ENCODE results near the gene HDAC1.
"Not testable (repeated sequence)": the region's sequence is repeated elsewhere in the genome, so short reads cannot be mapped to it uniquely, and the experiment has no call there.

HDAC1 gene

DNA sequence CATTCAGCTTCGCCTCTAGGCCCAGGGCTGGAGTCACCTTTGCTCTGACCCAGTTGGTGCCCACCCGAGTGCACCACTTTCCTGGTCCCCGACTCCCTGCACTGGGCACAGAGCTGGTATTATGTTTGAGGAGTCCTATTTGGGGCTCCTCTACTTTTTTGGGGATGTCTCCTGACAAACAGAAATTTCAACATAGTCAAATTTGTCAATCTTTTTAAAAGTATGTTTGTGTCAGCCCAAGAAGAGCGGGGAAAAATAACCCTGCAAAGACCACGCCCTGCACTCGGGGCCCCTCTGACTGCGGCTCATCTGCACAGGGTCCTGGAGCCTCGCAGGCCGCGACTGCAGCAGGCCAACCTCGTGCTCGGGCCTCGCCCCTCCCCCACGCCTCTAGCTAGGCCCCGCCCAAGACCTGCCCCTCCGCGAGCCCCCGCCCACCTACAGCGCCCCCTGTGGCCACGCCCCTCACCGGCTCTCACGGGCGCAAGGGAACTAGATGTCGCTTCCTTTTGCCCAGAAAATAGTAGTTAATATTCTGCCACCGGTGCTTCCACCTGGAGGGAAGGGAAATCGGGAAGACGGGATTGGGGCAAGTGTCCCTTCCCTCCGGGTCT, 59.0 kb downstream of the HDAC1 start:
- DNase-seq = peak in 1 of 2 experiments; percentile 71

DNA sequence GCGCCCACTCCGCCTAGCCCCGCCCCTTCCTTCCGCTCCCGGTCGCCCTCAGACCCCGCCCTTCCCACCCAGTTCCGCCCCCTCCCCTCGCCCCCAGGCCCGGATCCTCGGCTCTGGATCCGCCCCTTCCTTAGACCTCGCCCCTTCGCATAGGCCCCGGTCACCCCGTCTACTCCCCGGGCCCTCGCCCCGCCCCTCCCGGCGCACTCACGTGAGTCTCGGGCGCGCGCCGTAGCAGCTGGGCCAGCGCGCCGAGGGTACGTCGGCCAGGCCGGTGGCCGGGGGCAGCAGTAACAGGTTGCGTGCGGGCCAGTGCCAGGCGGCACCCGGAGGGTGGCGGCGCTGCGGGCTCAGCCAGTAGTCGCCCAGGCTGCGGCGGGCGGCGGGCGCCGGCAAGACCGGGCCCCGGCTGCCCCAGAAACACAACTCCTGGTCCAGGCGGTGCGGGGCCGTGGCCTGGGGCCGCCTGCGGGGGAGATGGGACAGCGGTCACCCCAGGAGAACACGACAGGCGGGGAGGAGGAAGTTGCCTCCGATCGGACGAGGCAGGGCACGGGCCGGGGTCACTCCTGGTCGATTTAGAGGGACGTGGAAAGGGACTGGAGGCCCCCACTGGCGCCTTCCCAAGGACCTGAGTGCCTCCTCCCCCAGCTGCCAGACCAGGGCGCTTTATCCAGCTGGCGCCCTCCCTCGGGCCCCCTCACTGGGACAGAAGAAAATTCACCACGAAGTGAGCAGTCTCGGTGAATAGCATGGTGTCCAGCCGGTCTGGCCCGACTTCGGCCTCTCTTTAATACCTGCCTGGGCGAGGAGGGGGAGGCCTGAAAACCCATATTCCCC, 59.7 kb downstream of the HDAC1 start:
- peak; percentile 67 to 81 for DNase-seq

DNA sequence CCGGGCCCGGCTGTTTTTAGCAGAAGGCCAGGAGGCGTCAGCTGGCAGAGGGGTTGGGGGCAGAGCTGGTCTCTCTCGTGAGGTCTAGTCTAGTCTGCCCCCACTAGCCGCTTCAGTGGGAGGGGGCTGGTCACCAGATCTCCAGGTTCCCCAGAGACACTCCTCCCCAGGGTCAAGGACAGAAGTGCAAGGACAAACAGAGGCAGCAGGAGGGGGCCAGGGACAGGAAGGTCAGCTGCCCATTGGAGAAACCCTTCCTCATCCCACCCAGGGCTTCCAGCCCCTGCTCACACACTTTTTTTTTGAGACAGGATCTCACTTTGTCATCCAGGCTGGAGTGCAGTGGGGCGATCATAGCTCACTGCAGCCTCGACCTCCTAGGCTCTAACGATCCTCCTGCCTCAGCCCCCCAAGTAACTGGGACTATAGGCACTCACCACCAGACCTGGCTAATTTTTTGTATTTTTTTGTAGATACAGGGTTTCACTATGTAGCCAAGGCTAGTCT, 60.4 kb downstream of the HDAC1 start:
- DNase-seq = no peak

DNA sequence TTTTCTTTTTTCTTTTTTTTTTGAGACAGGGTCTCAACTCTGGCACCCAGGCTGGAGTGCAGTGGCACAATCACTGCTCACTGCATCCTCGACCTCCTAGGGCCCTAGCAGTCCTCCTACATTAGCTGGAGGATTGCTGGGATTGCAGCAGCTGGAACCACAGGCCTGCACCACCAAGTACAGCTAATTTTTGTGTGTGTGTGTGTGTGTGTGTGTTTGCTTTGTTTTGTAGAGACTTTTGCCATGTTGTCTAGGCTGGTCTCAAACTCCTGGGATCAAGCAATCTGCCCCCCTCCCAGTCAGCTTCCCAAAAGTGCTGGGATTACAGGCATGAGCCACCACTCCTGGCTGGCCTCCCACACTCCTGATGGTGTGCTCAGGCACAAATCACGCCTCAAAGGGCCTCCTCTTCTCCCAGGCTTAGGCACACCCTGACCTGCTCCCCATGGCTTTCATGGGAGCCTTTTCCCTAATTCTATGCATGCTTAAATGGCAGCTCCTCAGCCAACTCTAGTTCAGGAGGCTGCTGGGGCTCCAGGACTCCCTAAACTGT, 61.0 kb downstream of the HDAC1 start:
- DNase-seq = no peak

DNA sequence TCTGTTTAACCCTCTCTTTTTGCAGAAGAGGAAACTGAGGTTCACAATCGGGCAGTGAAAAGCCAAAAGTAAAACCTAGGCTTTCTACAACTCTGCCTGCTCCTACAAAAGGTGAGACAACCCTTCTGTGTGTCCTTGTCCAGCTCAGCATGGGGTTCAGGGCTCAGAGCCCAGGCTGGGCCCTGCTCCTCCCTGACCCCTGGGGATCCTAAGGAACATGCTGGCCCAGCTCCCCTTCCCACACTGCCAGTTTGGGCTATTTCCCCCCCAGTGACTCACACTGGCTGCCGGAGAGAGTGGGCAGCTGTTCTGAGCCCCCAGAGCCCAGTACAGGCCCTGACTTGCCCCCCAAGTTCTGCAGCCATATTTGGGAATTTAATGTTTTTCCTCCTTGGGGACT, 61.5 kb downstream of the HDAC1 start:
- no peak for DNase-seq

DNA sequence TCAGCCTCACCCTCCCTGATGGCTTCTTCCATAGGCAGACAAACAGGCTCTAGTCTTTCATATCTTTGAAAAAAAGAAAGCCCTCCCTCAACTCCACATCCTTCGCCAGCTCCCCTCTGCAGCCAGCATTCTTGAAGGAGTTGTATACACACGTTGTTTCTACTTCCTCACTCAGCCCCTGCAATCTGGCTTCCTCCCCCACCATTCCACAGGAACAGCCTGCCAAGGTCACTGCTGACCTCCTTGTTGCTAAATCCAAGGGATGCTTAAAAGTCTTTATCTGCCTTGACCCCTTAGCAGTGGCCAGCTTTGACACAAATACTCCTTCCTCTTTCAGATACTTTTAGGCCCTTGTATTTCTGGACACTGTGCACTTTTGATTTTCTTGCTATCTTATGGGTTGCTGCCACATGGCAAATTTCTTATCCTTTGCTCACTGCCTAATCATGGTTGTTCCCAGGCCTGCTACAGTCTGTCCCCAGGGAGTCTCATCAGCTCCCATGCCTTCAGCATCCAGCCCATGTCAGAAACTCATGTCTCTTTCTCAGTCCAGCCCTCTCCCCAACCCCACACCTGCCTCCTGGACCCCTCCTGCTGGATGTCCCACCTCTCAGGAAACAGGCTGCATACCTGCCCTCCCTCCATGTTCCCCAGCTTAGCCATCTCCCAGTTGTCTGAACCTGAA, 62.1 kb downstream of the HDAC1 start:
- no peak for DNase-seq

DNA sequence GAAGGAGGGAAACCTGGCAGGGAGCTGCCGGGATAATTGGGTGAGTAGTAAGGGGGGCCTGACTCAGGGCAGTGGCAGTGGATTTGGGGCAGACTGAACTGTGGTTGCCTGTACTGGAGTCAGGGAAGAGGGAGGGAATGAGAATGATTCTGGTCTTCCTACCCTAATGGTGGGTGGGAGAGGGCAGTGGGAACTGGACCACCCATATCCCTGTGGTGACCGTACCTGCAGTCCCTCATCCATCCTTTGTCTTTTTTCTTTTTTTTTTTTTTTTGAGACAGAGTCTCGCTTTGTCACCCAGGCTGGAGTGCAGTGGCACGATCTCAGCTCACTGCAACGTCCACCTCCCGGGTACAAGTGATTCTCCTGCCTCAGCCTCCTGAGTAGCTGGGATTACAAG, 63.9 kb downstream of the HDAC1 start:
- not testable (repeated sequence) for DNase-seq

DNA sequence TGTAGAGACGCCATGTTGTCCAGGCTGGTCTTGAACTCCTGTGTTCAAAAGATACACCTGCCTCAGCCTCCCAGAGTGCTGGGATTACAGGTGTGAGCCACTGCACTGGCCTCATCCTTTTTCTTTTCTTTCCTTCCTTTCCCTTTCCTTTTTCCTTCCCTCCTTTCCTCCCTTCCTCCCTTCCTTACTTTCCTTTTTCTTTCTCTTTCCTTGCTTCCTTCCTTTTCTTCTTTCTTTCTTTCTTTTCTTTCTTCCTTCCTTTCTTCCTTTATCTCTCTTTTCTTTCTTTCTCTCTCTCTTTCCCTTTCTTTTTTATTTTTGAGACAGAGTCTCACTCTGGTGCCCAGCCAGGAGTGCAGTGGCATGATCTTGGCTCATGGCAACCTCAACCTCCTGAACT, 64.6 kb downstream of the HDAC1 start:
- DNase-seq = no peak

DNA sequence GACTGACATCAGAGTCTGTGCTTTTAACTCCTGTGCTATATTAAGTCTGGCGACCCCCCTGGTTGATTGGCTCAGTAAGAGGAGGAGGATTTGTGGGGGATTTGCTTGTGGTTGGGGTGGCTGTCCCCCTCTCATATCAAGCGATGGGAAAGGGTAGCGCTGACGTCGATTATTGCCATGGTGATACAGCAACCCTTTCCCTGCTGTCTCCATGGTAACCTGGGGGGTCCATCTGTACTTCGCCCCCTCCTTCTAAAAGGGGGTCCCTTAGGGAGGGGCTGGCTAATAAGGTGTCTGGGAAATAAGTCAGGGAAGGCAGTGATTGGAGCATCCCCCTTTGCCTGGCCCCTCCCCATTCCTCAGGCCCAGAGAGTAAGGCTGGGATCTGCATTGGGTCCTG, 65.7 kb downstream of the HDAC1 start:
- no peak for DNase-seq

DNA sequence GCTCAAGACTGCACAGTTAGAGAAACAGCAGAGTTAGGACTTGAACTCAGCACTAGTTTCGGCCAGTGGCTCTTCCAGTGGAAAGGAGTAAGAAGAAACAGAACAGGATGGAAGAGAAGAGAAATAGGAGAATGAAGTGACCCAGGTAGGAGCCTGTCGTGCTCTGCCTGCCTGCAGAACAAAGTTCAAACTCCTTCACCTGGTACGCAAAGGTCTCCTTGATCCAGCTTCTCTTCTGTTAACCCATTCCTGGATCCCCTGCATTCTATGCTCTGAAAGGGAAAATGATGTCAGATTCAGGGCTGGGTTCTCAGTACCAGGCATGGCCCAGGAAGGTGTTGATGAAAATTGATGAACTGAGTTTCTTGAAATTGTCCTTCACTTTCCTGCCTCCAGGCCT, 66.6 kb downstream of the HDAC1 start:
- DNase-seq = no peak

DNA sequence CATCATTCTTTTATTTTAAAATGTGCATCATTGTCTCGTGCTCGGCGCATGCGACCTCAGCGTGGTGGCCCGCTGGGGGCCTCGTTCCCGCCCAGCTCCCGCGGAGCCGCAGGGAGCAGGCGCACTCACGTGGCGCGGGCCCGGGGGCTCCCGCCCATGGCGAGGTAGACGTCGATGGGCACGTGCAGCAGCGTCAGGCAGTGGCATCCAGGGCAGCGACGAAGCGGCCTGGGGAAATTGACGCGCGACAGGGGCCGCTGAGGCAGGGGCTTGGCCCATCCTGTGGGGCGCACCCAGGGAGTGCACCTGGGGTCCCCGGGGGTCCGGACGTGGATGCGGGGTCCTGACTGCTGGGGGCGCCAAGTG, 69.4 kb downstream of the HDAC1 start:
- DNase-seq = no peak

DNA sequence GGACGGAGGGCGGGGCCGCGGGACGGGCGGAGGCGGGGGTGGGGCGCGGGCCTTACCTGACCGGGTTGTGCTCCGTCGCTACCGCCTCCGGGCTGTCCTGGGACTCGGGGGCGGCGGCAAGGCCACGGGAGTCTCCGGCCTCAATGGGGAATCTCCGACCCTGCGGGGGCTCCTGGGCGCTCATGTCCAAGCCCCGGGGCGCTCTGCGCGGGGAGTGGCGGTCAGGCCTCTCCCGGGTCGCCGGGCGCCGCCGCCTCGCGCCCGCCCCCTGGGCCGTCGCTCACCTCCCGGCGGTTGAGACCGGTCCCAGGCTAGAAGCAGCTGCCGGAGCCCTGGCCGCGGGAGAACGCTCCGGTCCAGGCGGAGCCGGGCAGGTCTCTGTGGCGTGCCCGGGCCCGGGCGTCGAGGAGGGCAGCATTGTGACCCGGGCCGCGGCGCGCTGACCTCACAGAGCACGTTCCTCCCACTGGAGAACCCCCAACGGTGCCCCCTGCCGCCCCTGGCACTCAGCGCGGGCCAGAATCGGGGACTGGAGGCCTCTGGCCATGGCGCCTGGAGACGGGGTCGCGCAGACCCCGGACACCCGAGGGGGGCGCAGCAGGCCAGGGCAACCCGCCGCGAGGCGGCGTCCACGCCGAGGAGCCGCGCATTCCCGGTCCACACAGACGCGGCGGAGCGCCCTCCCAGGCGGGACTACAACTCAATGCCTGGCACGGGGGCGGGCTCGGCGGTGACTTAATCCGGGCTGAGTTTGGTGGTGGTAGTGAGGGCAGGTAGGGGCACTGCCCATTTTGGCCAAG, 70.0 kb downstream of the HDAC1 start:
- no peak for DNase-seq

DNA sequence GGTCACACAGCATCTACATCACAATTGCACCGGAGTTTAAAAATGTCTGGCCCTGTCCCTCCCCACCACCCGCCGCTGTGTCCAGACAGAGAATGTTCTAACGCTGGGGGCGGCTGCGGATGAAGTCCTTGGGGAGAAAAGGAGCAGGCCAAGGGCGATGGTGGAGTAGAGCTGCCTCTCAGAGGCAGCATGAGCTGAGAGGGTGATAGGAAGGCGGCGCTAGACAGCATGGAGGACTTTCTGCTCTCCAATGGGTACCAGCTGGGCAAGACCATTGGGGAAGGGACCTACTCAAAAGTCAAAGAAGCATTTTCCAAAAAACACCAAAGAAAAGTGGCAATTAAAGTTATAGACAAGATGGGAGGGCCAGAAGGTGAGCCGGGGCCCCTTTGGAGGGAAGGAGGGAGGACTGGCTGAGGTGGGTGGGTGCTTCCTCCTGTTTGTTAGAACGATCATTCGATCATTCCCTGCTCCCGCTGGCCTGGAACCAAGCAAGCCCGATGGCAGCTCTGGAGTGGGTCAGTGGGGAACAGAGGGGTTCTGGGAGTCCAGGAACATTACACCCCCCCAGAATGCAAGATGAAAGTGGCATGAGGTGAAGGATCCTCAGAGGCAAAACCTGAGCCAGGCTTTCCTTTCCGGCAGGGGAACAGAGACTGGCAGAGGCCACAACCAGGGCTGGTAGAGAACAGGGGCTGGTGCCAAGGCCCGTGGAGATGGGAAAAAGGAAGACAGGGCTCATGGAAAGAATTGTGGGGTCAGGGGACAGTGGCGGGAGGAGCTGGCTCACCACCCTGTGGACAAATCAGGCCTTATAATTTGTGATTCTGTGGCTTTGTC, 70.8 kb downstream of the HDAC1 start, which contains the start of the genes FAM229A and TSSK3:
Gene FAM229A (minus strand): TSS at position 12 of the 840 bp plus-strand sequence. CDS start 394 bp downstream, outside the sequence.
Gene TSSK3 (plus strand): TSS at position 66 of the 840 bp plus-strand sequence. CDS start 163 bp downstream, at position 229.
- DNase-seq = no peak

DNA sequence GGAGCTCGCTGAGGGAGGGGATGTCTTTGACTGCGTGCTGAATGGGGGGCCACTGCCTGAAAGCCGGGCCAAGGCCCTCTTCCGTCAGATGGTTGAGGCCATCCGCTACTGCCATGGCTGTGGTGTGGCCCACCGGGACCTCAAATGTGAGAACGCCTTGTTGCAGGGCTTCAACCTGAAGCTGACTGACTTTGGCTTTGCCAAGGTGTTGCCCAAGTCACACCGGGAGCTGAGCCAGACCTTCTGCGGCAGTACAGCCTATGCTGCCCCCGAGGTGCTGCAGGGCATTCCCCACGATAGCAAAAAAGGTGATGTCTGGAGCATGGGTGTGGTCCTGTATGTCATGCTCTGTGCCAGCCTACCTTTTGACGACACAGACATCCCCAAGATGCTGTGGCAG, 71.8 kb downstream of the HDAC1 start:
- DNase-seq = no peak

DNA sequence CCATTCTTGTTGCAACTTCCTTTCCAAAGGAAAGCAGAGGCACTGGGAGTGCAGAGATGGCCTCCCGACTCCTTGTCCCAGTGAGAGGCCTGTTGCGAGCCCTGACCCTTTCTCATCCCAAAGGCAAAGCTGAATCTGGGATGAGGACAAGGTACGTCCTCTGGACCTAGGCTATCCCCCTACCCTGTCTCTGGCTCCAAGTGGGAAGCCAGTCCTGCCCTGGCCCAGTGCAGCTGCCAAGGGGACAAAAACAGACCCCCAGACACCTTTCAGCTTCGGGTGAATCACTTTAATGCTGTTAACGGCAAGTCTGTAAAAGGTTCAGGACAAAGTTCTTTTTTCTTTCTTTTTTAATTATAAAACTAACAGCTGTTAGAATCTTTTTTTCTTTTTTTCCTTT, 73.0 kb downstream of the HDAC1 start:
- no peak for DNase-seq

DNA sequence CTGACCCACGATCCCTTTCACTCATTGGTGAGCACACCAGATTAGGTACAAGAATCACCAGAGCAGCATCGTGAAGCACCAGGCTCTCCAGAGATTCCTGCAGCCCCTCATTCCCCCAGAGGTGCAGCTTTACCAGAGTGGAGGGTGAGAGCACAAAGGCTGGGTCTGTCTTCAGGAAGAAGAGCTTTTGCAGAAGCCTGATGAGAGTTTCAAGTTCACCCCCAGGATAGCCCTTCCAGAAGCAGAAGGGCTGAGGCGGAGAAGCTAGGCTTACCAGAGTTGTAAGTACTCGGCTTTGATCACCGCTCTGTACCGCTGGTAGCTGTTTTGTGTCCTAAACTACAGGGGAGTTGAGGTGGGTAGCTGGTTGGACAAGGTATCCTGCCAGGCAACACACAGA, 73.6 kb downstream of the HDAC1 start:
- no peak for DNase-seq

DNA sequence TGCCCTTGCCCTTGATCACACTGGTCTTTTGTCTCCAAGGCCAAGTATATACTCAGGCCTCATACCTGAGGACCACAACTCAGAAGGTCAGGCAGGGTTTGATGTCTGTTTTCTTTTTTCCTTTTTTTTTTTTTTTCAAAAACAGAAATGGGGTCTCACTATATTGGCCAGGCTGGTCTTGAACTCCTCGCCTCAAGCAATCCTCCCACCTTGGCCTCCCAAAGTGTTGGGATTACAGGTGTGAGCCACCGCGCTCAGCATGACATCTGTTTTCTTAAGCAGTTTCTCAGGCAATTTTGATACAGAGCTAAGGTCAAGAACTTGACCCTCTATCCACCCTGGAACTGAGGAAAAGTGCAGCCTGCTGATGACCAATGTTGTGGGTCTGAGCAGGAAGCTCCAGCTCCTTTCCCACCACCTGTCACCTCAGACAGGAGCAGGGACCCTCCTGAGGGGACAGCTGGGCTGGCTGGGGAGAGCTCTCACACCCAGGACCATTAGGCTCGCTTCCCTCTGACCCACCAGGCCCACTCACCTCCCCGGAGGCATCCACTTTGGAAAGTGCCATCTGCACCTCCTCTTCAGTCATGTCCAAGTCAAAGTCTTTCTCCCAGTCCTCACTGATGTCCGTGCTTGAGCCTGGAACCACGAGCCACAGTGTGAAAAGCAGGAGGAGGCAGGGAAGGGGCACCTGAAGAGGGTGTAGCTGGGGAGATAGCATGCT, 76.2 kb downstream of the HDAC1 start:
- DNase-seq = no peak

DNA sequence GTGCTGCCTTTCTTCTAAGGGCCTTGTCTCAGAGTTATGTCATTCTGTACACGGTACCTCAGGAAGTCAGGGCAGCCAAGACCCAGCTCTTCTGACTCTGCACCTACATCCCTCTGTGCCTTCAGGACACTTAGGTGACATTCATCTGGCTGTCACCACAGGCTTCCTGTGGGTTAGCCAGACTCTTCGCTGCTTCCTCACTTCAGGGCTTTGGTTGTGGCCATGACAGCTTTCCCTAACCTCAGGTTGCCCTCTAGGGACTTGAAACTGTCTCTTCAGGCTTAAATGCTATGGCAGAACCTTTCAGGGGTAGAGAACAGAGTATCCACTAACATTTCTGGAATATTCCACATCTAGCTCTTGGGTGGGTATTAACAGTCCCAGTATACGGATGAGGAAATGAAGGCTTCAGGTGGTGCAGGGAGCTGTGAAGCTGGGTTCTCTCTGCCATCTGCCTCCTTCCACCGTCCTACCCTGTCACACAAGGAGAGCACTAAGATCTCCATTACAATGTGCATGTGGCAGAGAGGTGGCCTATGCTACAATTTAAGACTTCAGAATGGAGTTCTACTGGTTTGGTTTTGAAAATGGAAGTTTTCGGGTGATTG, 80.4 kb downstream of the HDAC1 start:
- DNase-seq = no peak

DNA sequence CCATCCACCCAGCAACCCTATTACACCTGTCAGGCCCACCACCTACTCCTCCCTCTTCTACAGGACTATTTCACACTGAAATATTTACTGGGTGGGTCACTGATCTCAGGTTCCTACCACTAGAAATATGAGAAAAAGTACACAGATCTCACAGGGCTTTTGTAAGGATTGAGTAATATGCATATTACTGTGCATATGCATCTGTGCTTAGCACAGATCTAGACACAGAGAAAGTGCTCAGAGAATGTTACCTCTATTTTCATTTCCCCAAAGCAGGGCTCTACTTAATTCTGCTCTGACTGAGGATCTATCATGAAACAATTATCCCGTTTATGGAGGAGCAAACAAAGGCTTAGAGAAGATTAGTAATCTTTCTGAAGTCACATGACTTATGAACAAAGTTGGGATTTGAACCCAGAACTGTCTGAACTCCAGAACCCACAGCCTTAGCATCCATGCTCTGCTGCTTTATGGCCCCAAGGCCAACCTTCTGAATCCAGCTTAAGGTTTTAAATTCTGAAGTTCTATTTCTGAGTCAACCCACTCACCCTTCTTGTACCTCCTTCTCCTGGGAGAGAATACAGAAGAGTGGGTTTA, 82.2 kb downstream of the HDAC1 start:
- no peak for DNase-seq

DNA sequence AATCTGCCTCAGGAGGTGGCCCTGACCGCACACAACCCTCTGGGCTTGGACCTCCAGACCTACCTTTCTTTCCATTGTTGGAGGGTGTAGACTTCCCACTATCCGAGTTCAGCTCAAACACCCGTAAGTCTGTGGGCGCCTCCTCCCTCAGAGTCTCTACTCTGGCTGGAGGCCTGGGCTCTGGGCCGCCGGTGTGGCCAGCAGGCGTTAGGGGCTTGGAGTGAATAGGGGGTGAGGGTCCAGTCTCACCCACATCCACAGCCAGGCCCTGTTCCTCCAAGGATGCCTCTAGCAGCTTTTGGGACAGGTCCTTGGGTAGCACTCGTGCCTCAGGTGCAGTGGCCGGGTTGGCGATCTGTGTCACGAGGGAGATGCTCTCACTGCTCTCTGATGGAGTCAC, 84.3 kb downstream of the HDAC1 start:
- no peak for DNase-seq

Measured in SW 1271 (cell line).